GM12878 (cell line): Measurements from ENCODE around the gene PPARA. TPM values are rescaled to one million over a fixed set of nuclear protein-coding genes. Genes with fewer than 3 reads are reported as not detected.

Source experiments
- ATAC-seq: fragments of 200-7000 bp; cut with Tn5 transposase; 3 replicates; pipeline ENCODE4 v1.9.1; 2020; ENCODE audit warnings: mild to moderate bottlenecking, moderate library complexity
- BruUV-seq: library from RNA; stranded (reverse); fragments of 400-500 nt; replicated peaks from 2 replicates; lab custom pipeline; 2021; lab: Mats Ljungman, UMichigan
- CTCF ChIA-PET: fragments of 300-600 bp; sonication (Branson Sonifier 250); formaldehyde crosslinking; extraction: SDS; loops from one replicate; lab custom pipeline; 2021; ENCODE audit warnings: inconsistent platforms; lab: Yijun Ruan, JAX
- POLR2A ChIA-PET: fragments of 350-600 bp; formaldehyde crosslinking; extraction: SDS; loops from one replicate; lab custom pipeline; 2021; ENCODE audit warnings: inconsistent platforms; lab: Charles Lee
- RAD21 ChIA-PET: fragments of 300-600 bp; sonication (Branson Sonifier 250); formaldehyde crosslinking; loops from one replicate; lab custom pipeline; 2023; ENCODE audit warnings: antibody characterized with exemption; ENCODE audit not compliant: unreplicated experiment; lab: Charles Lee
- SMC1A ChIA-PET: fragments of 300-600 bp; sonication (Branson Sonifier 250); formaldehyde crosslinking; loops from one replicate; lab custom pipeline; 2023; ENCODE audit not compliant: unreplicated experiment, uncharacterized antibody; lab: Charles Lee
- DNase-seq: peaks from one replicate; pipeline ENCODE4 v3.0.0-alpha.2; 2011; ENCODE audit warnings: low read depth, low spot score
- FAIRE-seq: peaks from 3 replicates; lab custom pipeline; 2011; peaks lifted over from hg19 to GRCh38; lab: Jason Lieb, UNC
- H2AFZ ChIP-seq: 2 replicates; pipeline ENCODE4 v1.6.0; 2011; ENCODE audit warnings: low read depth, low read length, control low read depth; ENCODE audit not compliant: control insufficient read depth
- H3K27ac ChIP-seq: 2 replicates; pipeline ENCODE4 v1.5.1; 2011; ENCODE audit warnings: control low read depth; ENCODE audit not compliant: control insufficient read depth, insufficient read depth
- H3K27me3 ChIP-seq, 2 experiments: replicated peaks in 1 of 2; 2 replicates each; pipeline versions ENCODE4 v1.6.0 to v1.6.1; 2011; ENCODE audit warnings: low read length in 1 of 2; ENCODE audit not compliant: control insufficient read depth in 2 of 2, insufficient read depth in 2 of 2
- H3K36me3 ChIP-seq, 2 experiments: 2 replicates each; pipeline ENCODE4 v1.5.1; 2011; ENCODE audit warnings: low read length in 1 of 2; ENCODE audit not compliant: control insufficient read depth in 2 of 2, insufficient read depth in 2 of 2
- H3K4me1 ChIP-seq: 2 replicates; pipeline ENCODE4 v1.6.1; 2011; ENCODE audit warnings: mild to moderate bottlenecking, low read length, moderate library complexity, mixed read lengths; ENCODE audit not compliant: control insufficient read depth, insufficient read depth
- H3K4me2 ChIP-seq: 2 replicates; pipeline ENCODE4 v1.6.0; 2011; ENCODE audit warnings: control low read depth; ENCODE audit not compliant: control insufficient read depth, insufficient read depth
- H3K4me3 ChIP-seq: fragments of 200-600 bp; sonication (generic); 2 replicates; pipeline ENCODE4 v1.5.1; 2016
- H3K79me2 ChIP-seq: 2 replicates; pipeline ENCODE4 v1.6.0; 2011; ENCODE audit warnings: low read length; ENCODE audit not compliant: control insufficient read depth, insufficient read depth
- H3K9ac ChIP-seq: 2 replicates; pipeline ENCODE4 v1.8.0; 2011; ENCODE audit warnings: low read length, control low read depth, mixed read lengths; ENCODE audit not compliant: control insufficient read depth, insufficient read depth
- H3K9me3 ChIP-seq: replicated peaks from 3 replicates; pipeline ENCODE4 v1.5.1; 2011; ENCODE audit warnings: mild to moderate bottlenecking, low read length; ENCODE audit not compliant: control insufficient read depth, insufficient read depth
- H4K20me1 ChIP-seq: 2 replicates; pipeline ENCODE4 v1.6.0; 2011; ENCODE audit not compliant: control insufficient read depth, insufficient read depth
- BCL11A ChIP-seq: IDR thresholded peaks from 2 replicates; pipeline ENCODE4 v1.6.1; 2011; ENCODE audit warnings: low read depth, low read length
- BHLHE40 ChIP-seq, 2 experiments: fragments of 450-650 bp in 1 of 2; IDR thresholded peaks; 2 replicates each; pipeline ENCODE4 v1.6.1; 2011 to 2017; ENCODE audit warnings: low read depth in 2 of 2, borderline replicate concordance in 1 of 2, improper control_type of control experiment in 1 of 2, low read length in 1 of 2, mild to moderate bottlenecking in 1 of 2
- EP300 ChIP-seq, 2 experiments: fragments of 150-350 bp in 1 of 2; IDR thresholded peaks; 2 replicates each; pipeline ENCODE4 v1.6.1; 2011 to 2012; ENCODE audit warnings: low read depth in 2 of 2, low read length in 2 of 2, borderline replicate concordance in 1 of 2, improper control_type of control experiment in 1 of 2, inconsistent platforms in 1 of 2; ENCODE audit not compliant: control insufficient read depth in 1 of 2
- HDAC2 ChIP-seq: fragments of 200-600 bp; sonication (generic); IDR thresholded peaks from 2 replicates; pipeline ENCODE4 v1.6.1; 2017
- JUND ChIP-seq: IDR thresholded peaks from 2 replicates; pipeline ENCODE4 v1.6.1; 2012; ENCODE audit warnings: low read depth, mild to moderate bottlenecking, low read length, improper control_type of control experiment, moderate library complexity
- MAX ChIP-seq: IDR thresholded peaks from 2 replicates; pipeline ENCODE4 v1.6.1; 2012; ENCODE audit warnings: low read depth, low read length, improper control_type of control experiment
- RAD51 ChIP-seq: fragments of 450-650 bp; IDR thresholded peaks from 2 replicates; pipeline ENCODE4 v1.6.1; 2016; ENCODE audit warnings: moderate library complexity, mild to moderate bottlenecking, inconsistent platforms
- RELA ChIP-seq: fragments of 450-650 bp; IDR thresholded peaks from 2 replicates; pipeline ENCODE4 v1.8.0; 2014; ENCODE audit warnings: borderline replicate concordance; ENCODE audit not compliant: partially characterized antibody
- SKIL ChIP-seq: fragments of 450-650 bp; IDR thresholded peaks from 2 replicates; pipeline ENCODE4 v1.6.1; 2017; ENCODE audit warnings: mild to moderate bottlenecking, low read depth, inconsistent platforms; ENCODE audit not compliant: poor library complexity, severe bottlenecking
- SMC3 ChIP-seq: IDR thresholded peaks from 2 replicates; pipeline ENCODE4 v1.6.1; 2011; ENCODE audit warnings: low read length, improper control_type of control experiment, borderline replicate concordance
- WRNIP1 ChIP-seq: IDR thresholded peaks from 2 replicates; pipeline ENCODE4 v1.6.1; 2011; ENCODE audit warnings: low read depth, low read length, improper control_type of control experiment, borderline replicate concordance
- ZNF384 ChIP-seq: IDR thresholded peaks from 2 replicates; pipeline ENCODE4 v1.6.1; 2012; ENCODE audit warnings: low read depth, mild to moderate bottlenecking, low read length, improper control_type of control experiment, borderline replicate concordance
- WGBS: methylation state at CpG from one replicate; pipeline ENCODE4 v1.1.6; 2016; ENCODE audit warnings: low lambda C conversion rate; ENCODE audit not compliant: insufficient replicate concordance, insufficient coverage; ENCODE audit errors: missing lambda C conversion rate; 5-methylcytosine and 5-hydroxymethylcytosine counted together
- in situ Hi-C: fragments of 300-500 bp; cut with MboI; formaldehyde crosslinking; loops from 9 replicates; pipeline ENCODE4 v1.14.3; 2018; ENCODE audit warnings: mixed read lengths
- intact Hi-C: fragments of 100-400 bp; cut with micrococcal nuclease; formaldehyde crosslinking; loops from one replicate; pipeline ENCODE4 v1.14.2; 2022; ENCODE audit not compliant: unreplicated experiment
- polyA plus RNA-seq, 11 experiments: library from polyadenylated mRNA; depleted of rRNA in 4 of 11; unstranded in 6 of 11; stranded (reverse) in 5 of 11; fragments of >200 nt; fragmentation: Nextera tagmentation in 4 of 11; fragmentation: Illumina TruSeq in 1 of 11; extraction: Ambion mirVana in 4 of 11; extraction: Trizol in 1 of 11; gene quantifications; 1 replicate in 1 of 11; 2 replicates in 10 of 11; pipeline versions ENCODE4 v1.2.1 to v1.2.3, GENCODE V29; 2011 to 2016; ENCODE audit warnings: inconsistent platforms in 2 of 11, missing spikeins in 2 of 11, low read depth in 1 of 11
- total RNA-seq, 4 experiments: library from RNA; depleted of rRNA in 3 of 4; stranded (reverse); fragments of >200 nt in 3 of 4; fragmentation: Illumina TruSeq in 1 of 4; extraction: Trizol in 1 of 4; gene quantifications; 2 replicates each; pipeline versions ENCODE4 v1.2.1 to v1.2.3, GENCODE V29; 2013 to 2021
- TF ChIP-seq, protein P1 (sequence below): fragments of 450-650 bp; IDR thresholded peaks from 2 replicates; pipeline ENCODE4 v1.6.1; 2016; ENCODE audit warnings: mild to moderate bottlenecking
- TF ChIP-seq, protein P2 (sequence below): fragments of 450-650 bp; formaldehyde crosslinking; IDR thresholded peaks from 2 replicates; pipeline ENCODE4 v1.4.0; 2020; ENCODE audit warnings: mild to moderate bottlenecking, moderate library complexity
- TF ChIP-seq, protein P3 (sequence below), 3 experiments: IDR thresholded peaks in 2 of 3; conservative IDR thresholded peaks in 1 of 3; 2 replicates each; pipeline ENCODE4 v1.5.1; 2011; ENCODE audit warnings: low read depth in 3 of 3, low read length in 3 of 3, mild to moderate bottlenecking in 3 of 3, control low read depth in 2 of 3, moderate library complexity in 2 of 3, inconsistent platforms in 1 of 3, mixed read lengths in 1 of 3; ENCODE audit not compliant: control insufficient read depth in 2 of 3, insufficient read depth in 1 of 3; ENCODE audit errors: extremely low read depth in 1 of 3

The PPARA gene
- total and polyA plus RNA-seq, 10 of the 15 experiments (the other 5 are each of a cell fraction or from before 2014, with no cell fraction given), result 0.72 to 10.4 (median 4.6) TPM

- Histone ChIP-seq H3K27me3 (no peaks in the 10 kb centered on the region), H3K9me3 (no peaks in the 10 kb centered on the region), H2AFZ (no peak overlapping the region), H3K4me1 (peaks cover 6% of the 10 kb centered on the region), H3K4me2 (no peak overlapping the region), H3K79me2 (no peaks in the 10 kb centered on the region), H3K27ac (no peak overlapping the region), H3K36me3 (no peaks in the 10 kb centered on the region), H4K20me1 (no peaks in the 10 kb centered on the region), H3K4me3 (no peak overlapping the region), H3K9ac (no peak overlapping the region)
- in situ Hi-C loops (no loop called here), intact Hi-C loops (no loop called here)
- FAIRE-seq (no peak), DNase-seq (no peak), ATAC-seq (no peak)
- CTCF ChIA-PET, result no interaction called here
- TSS peak; percentile 34 for BruUV-seq
- POLR2A ChIA-PET, result interaction anchor here (0.7 kb wide), 1 partner anchor 65 kb away, joined by 3 read pairs; no protein-coding TSS in a partner anchor
- SMC1A ChIA-PET, result interaction anchor here (1.0 kb wide), 1 partner anchor 10 kb away, joined by 3 read pairs; no protein-coding TSS in a partner anchor
- WGBS, result 95% methylated on average over 10 of the region's 10 CpGs
- RAD21 ChIA-PET, result no interaction called here
- TF ChIP-seq HDAC2, result no peak
- TF ChIP-seq, protein P1, sequence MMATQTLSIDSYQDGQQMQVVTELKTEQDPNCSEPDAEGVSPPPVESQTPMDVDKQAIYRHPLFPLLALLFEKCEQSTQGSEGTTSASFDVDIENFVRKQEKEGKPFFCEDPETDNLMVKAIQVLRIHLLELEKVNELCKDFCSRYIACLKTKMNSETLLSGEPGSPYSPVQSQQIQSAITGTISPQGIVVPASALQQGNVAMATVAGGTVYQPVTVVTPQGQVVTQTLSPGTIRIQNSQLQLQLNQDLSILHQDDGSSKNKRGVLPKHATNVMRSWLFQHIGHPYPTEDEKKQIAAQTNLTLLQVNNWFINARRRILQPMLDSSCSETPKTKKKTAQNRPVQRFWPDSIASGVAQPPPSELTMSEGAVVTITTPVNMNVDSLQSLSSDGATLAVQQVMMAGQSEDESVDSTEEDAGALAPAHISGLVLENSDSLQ, result no peak
- no peak for TF ChIP-seq ZNF384
- no peak for TF ChIP-seq SKIL
- no peak for TF ChIP-seq BCL11A
- TF ChIP-seq EP300 (IDR thresholded peaks at IDR 0.05; ENCODE audit: borderline replicate concordance in 1 of 2, control insufficient read depth in 1 of 2, low read depth in 2 of 2, low read length in 2 of 2), result no peak
- no peak for TF ChIP-seq MAX
- TF ChIP-seq WRNIP1, result no peak
- TF ChIP-seq BHLHE40 (IDR thresholded peaks at IDR 0.05; ENCODE audit: borderline replicate concordance in 1 of 2, low read depth in 2 of 2, low read length in 1 of 2), result no peak
- no peak for TF ChIP-seq RELA
- TF ChIP-seq SMC3, result no peak
- no peak for TF ChIP-seq JUND
- TF ChIP-seq, protein P2, sequence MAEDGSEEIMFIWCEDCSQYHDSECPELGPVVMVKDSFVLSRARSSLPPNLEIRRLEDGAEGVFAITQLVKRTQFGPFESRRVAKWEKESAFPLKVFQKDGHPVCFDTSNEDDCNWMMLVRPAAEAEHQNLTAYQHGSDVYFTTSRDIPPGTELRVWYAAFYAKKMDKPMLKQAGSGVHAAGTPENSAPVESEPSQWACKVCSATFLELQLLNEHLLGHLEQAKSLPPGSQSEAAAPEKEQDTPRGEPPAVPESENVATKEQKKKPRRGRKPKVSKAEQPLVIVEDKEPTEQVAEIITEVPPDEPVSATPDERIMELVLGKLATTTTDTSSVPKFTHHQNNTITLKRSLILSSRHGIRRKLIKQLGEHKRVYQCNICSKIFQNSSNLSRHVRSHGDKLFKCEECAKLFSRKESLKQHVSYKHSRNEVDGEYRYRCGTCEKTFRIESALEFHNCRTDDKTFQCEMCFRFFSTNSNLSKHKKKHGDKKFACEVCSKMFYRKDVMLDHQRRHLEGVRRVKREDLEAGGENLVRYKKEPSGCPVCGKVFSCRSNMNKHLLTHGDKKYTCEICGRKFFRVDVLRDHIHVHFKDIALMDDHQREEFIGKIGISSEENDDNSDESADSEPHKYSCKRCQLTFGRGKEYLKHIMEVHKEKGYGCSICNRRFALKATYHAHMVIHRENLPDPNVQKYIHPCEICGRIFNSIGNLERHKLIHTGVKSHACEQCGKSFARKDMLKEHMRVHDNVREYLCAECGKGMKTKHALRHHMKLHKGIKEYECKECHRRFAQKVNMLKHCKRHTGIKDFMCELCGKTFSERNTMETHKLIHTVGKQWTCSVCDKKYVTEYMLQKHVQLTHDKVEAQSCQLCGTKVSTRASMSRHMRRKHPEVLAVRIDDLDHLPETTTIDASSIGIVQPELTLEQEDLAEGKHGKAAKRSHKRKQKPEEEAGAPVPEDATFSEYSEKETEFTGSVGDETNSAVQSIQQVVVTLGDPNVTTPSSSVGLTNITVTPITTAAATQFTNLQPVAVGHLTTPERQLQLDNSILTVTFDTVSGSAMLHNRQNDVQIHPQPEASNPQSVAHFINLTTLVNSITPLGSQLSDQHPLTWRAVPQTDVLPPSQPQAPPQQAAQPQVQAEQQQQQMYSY (CRISPR knock-in tag), result no peak
- TF ChIP-seq, protein P3, sequence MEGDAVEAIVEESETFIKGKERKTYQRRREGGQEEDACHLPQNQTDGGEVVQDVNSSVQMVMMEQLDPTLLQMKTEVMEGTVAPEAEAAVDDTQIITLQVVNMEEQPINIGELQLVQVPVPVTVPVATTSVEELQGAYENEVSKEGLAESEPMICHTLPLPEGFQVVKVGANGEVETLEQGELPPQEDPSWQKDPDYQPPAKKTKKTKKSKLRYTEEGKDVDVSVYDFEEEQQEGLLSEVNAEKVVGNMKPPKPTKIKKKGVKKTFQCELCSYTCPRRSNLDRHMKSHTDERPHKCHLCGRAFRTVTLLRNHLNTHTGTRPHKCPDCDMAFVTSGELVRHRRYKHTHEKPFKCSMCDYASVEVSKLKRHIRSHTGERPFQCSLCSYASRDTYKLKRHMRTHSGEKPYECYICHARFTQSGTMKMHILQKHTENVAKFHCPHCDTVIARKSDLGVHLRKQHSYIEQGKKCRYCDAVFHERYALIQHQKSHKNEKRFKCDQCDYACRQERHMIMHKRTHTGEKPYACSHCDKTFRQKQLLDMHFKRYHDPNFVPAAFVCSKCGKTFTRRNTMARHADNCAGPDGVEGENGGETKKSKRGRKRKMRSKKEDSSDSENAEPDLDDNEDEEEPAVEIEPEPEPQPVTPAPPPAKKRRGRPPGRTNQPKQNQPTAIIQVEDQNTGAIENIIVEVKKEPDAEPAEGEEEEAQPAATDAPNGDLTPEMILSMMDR (IDR thresholded peaks at IDR 0.05 in 2 of 3, conservative IDR thresholded peaks at IDR 0.05 in 1 of 3; ENCODE audit: control insufficient read depth in 2 of 3, extremely low read depth in 1 of 3, insufficient read depth in 1 of 3, low read depth in 3 of 3, low read length in 3 of 3), result no peak
- TF ChIP-seq RAD51, result no peak
Observed at GRCh38 chr22:46242076-46242475, 91.8 kb downstream of the PPARA start.
